Activated CD4-positive, CD25-positive, alpha-beta regulatory T cell (primary cell): ENCODE data around the gene RAB36.

Experiments used
- DNase-seq, 4 experiments: peaks; one replicate each; lab custom pipeline; 2025; lab: John Stamatoyannopoulos, UW

RAB36 gene

GRCh38 chr22:23206915-23207314, 61.6 kb downstream of the RAB36 start:
- DNase-seq, result no peak

GRCh38 chr22:23207729-23208393, 62.6 kb downstream of the RAB36 start:
- no peak for DNase-seq

- no peak for DNase-seq
Observed at GRCh38 chr22:23210428-23211170, 65.3 kb downstream of the RAB36 start.

GRCh38 chr22:23211622-23212021, 66.3 kb downstream of the RAB36 start:
- no peak for DNase-seq

- DNase-seq, result no peak
Observed at GRCh38 chr22:23212061-23213021, 67.1 kb downstream of the RAB36 start.

GRCh38 chr22:23213022-23213555, 67.8 kb downstream of the RAB36 start:
- DNase-seq, result no peak

- DNase-seq, result no peak
Observed at GRCh38 chr22:23213581-23214334, 68.5 kb downstream of the RAB36 start.
